HCT116 (cell line): ENCODE data around the gene HSD17B12.

Experiments
- CBX3 ChIP-seq: IDR thresholded peaks from 2 replicates; pipeline ENCODE4 v1.6.1; 2012; ENCODE audit warnings: low read depth
- CEBPB ChIP-seq: IDR thresholded peaks from 2 replicates; pipeline ENCODE4 v1.6.1; 2012; ENCODE audit warnings: low read depth
- EGR1 ChIP-seq: IDR thresholded peaks from 2 replicates; pipeline ENCODE4 v1.6.1; 2012; ENCODE audit warnings: low read depth
- EZH2 ChIP-seq: fragments of 200-600 bp; sonication (generic); IDR thresholded peaks from 2 replicates; pipeline ENCODE4 v1.6.1; 2017; ENCODE audit warnings: antibody characterized with exemption, mixed run types
- FOSL1 ChIP-seq: IDR thresholded peaks from 2 replicates; pipeline ENCODE4 v1.6.1; 2012; ENCODE audit warnings: low read depth
- POLR2A ChIP-seq: IDR thresholded peaks from 2 replicates; pipeline ENCODE4 v1.7.0; 2011; ENCODE audit warnings: borderline replicate concordance; ENCODE audit not compliant: insufficient read depth, insufficient read length; ENCODE audit errors: extremely low read depth
- POLR2AphosphoS5 ChIP-seq: IDR thresholded peaks from 2 replicates; pipeline ENCODE4 v1.6.1; 2011; ENCODE audit warnings: mild to moderate bottlenecking, low read depth, low read length, moderate library complexity
- SIN3A ChIP-seq: IDR thresholded peaks from 2 replicates; pipeline ENCODE4 v1.6.1; 2012; ENCODE audit warnings: low read depth
- SRF ChIP-seq: IDR thresholded peaks from 2 replicates; pipeline ENCODE4 v1.6.1; 2012; ENCODE audit warnings: low read depth
- TCF7L2 ChIP-seq: IDR thresholded peaks from 2 replicates; pipeline ENCODE4 v1.7.0; 2011; ENCODE audit warnings: borderline replicate concordance, inconsistent platforms; ENCODE audit not compliant: insufficient read depth, insufficient read length; ENCODE audit errors: extremely low read depth
- YY1 ChIP-seq: IDR thresholded peaks from 2 replicates; pipeline ENCODE4 v1.6.1; 2011; ENCODE audit warnings: low read length, low read depth, moderate library complexity, mild to moderate bottlenecking; ENCODE audit not compliant: insufficient replicate concordance; ENCODE audit errors: extremely low read depth
- TF ChIP-seq, protein P1 (sequence below), 3 experiments: fragments of 200-600 bp in 1 of 3; sonication (generic) in 1 of 3; IDR thresholded peaks in 2 of 3; conservative IDR thresholded peaks in 1 of 3; 2 replicates each; pipeline ENCODE4 v1.5.1; 2012 to 2017; ENCODE audit warnings: low read depth in 2 of 3, low read length in 2 of 3, antibody characterized with exemption in 1 of 3, borderline replicate concordance in 1 of 3, control low read depth in 1 of 3, mild to moderate bottlenecking in 1 of 3, mixed read lengths in 1 of 3, mixed run types in 1 of 3, moderate library complexity in 1 of 3; ENCODE audit not compliant: insufficient read depth in 1 of 3
- TF ChIP-seq, protein P2 (sequence below): IDR thresholded peaks from 2 replicates; pipeline ENCODE4 v1.6.1; 2012; ENCODE audit warnings: low read depth
- TF ChIP-seq, protein P3 (sequence below): IDR thresholded peaks from 2 replicates; pipeline ENCODE4 v1.6.1; 2012

DNA sequence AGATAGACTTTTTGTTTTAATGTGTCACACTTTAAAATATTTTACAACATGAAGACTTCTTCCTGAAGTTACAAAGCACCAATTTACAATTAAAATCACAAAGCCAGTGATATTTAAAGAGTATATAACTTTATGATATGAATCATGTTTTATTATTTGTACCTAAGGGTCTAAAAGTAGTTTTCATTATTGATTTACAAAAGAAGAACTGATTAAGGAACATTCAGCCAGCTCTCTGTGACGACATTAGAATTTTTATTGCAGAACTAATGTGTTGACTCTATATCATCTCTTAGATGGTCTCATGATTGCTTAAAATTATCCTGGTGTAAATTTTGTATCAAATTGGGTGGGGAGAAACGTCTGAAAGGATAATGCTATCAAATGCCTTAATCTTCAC, 117.3 kb downstream of the HSD17B12 start:
- TF ChIP-seq, protein P1, sequence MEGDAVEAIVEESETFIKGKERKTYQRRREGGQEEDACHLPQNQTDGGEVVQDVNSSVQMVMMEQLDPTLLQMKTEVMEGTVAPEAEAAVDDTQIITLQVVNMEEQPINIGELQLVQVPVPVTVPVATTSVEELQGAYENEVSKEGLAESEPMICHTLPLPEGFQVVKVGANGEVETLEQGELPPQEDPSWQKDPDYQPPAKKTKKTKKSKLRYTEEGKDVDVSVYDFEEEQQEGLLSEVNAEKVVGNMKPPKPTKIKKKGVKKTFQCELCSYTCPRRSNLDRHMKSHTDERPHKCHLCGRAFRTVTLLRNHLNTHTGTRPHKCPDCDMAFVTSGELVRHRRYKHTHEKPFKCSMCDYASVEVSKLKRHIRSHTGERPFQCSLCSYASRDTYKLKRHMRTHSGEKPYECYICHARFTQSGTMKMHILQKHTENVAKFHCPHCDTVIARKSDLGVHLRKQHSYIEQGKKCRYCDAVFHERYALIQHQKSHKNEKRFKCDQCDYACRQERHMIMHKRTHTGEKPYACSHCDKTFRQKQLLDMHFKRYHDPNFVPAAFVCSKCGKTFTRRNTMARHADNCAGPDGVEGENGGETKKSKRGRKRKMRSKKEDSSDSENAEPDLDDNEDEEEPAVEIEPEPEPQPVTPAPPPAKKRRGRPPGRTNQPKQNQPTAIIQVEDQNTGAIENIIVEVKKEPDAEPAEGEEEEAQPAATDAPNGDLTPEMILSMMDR (IDR thresholded peaks at IDR 0.05 in 2 of 3, conservative IDR thresholded peaks at IDR 0.05 in 1 of 3; ENCODE audit: borderline replicate concordance in 1 of 3, insufficient read depth in 1 of 3, low read depth in 2 of 3, low read length in 2 of 3), result no peak
- TF ChIP-seq YY1, result no peak
- TF ChIP-seq, protein P2, sequence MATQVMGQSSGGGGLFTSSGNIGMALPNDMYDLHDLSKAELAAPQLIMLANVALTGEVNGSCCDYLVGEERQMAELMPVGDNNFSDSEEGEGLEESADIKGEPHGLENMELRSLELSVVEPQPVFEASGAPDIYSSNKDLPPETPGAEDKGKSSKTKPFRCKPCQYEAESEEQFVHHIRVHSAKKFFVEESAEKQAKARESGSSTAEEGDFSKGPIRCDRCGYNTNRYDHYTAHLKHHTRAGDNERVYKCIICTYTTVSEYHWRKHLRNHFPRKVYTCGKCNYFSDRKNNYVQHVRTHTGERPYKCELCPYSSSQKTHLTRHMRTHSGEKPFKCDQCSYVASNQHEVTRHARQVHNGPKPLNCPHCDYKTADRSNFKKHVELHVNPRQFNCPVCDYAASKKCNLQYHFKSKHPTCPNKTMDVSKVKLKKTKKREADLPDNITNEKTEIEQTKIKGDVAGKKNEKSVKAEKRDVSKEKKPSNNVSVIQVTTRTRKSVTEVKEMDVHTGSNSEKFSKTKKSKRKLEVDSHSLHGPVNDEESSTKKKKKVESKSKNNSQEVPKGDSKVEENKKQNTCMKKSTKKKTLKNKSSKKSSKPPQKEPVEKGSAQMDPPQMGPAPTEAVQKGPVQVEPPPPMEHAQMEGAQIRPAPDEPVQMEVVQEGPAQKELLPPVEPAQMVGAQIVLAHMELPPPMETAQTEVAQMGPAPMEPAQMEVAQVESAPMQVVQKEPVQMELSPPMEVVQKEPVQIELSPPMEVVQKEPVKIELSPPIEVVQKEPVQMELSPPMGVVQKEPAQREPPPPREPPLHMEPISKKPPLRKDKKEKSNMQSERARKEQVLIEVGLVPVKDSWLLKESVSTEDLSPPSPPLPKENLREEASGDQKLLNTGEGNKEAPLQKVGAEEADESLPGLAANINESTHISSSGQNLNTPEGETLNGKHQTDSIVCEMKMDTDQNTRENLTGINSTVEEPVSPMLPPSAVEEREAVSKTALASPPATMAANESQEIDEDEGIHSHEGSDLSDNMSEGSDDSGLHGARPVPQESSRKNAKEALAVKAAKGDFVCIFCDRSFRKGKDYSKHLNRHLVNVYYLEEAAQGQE, result no peak
- TF ChIP-seq POLR2AphosphoS5, result no peak
- no peak for TF ChIP-seq POLR2A
- no peak for TF ChIP-seq EZH2
- no peak for TF ChIP-seq CBX3
- TF ChIP-seq SRF, result no peak
- no peak for TF ChIP-seq EGR1
- TF ChIP-seq CEBPB, result no peak
- TF ChIP-seq TCF7L2, result no peak
- no peak for TF ChIP-seq FOSL1
- TF ChIP-seq, protein P3, sequence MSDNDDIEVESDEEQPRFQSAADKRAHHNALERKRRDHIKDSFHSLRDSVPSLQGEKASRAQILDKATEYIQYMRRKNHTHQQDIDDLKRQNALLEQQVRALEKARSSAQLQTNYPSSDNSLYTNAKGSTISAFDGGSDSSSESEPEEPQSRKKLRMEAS, result no peak
- TF ChIP-seq SIN3A, result no peak
